B cell (primary cell): ENCODE measurements around the gene PALD1. TPM values are rescaled to one million over a fixed set of nuclear protein-coding genes. Genes with fewer than 3 reads are reported as not detected.

Experiments
- ATAC-seq: fragments of 200-7000 bp; cut with Tn5 transposase; one replicate; pipeline ENCODE4 v1.10.0; 2021; ENCODE audit warnings: low read depth, mild to moderate bottlenecking, moderate number of reproducible peaks, moderate library complexity
- CTCF ChIA-PET: fragments of 350-600 bp; sonication (Branson Sonifier 250); formaldehyde crosslinking; loops from one replicate; lab custom pipeline; 2021; ENCODE audit warnings: antibody characterized with exemption, inconsistent platforms; lab: Charles Lee
- POLR2A ChIA-PET: fragments of 350-600 bp; sonication (Branson Sonifier 250); formaldehyde crosslinking; loops from one replicate; lab custom pipeline; 2021; ENCODE audit warnings: antibody characterized with exemption; lab: Charles Lee
- DNase-seq: peaks from one replicate; pipeline ENCODE4 v3.0.0; 2013
- H2AFZ ChIP-seq: 2 replicates; pipeline ENCODE4 v1.6.1; 2012; ENCODE audit warnings: mild to moderate bottlenecking, low read depth, low read length; ENCODE audit not compliant: insufficient read depth, poor library complexity, severe bottlenecking
- H3K27ac ChIP-seq, 2 donors: 1 replicate in 1 of 2; 2 replicates in 1 of 2; pipeline ENCODE4 v1.5.1; 2012 to 2013; ENCODE audit warnings: low read length in 2 of 2, mild to moderate bottlenecking in 2 of 2, moderate library complexity in 1 of 2
- H3K27me3 ChIP-seq, 4 experiments: fragments of 200-600 bp in 1 of 4; sonication (generic) in 1 of 4; replicated peaks in 1 of 4; 1 replicate in 2 of 4; 2 replicates in 2 of 4; pipeline versions ENCODE4 v1.6.1 to v1.7.0; 2013 to 2016; ENCODE audit warnings: low read length in 3 of 4, mild to moderate bottlenecking in 2 of 4, mixed read lengths in 1 of 4, moderate library complexity in 1 of 4; ENCODE audit not compliant: insufficient read depth in 4 of 4, control insufficient read depth in 3 of 4; ENCODE audit errors: control extremely low read depth in 1 of 4
- H3K36me3 ChIP-seq, 2 experiments: replicated peaks in 1 of 2; 1 replicate in 1 of 2; 2 replicates in 1 of 2; pipeline versions ENCODE4 v1.6.1 to v1.7.1; 2013; ENCODE audit warnings: low read length in 1 of 2; ENCODE audit not compliant: insufficient read depth in 2 of 2, control insufficient read depth in 1 of 2; ENCODE audit errors: control extremely low read depth in 1 of 2, extremely low read depth in 1 of 2
- H3K4me1 ChIP-seq, 2 donors: fragments of 200-600 bp in 1 of 2; sonication (generic) in 1 of 2; 1 replicate in 1 of 2; 2 replicates in 1 of 2; pipeline versions ENCODE4 v1.5.1 to v1.6.1; 2013 to 2017; ENCODE audit warnings: low read length in 2 of 2; ENCODE audit not compliant: control insufficient read depth in 2 of 2, insufficient read depth in 2 of 2
- H3K4me2 ChIP-seq: replicated peaks from 2 replicates; pipeline ENCODE3; 2012; ENCODE audit warnings: mild to moderate bottlenecking, low read depth, low read length; ENCODE audit not compliant: poor library complexity, severe bottlenecking
- H3K4me3 ChIP-seq, 5 experiments: fragments of 200-600 bp in 1 of 5; sonication (generic) in 1 of 5; 1 replicate in 3 of 5; 2 replicates in 2 of 5; pipeline versions ENCODE4 v1.5.1 to v1.7.0; 2011 to 2016; ENCODE audit warnings: low read length in 4 of 5, mild to moderate bottlenecking in 4 of 5, low read depth in 2 of 5, control low read depth in 1 of 5, moderate library complexity in 1 of 5; ENCODE audit not compliant: insufficient read depth in 1 of 5; ENCODE audit errors: control extremely low read depth in 1 of 5, extremely low read depth in 1 of 5
- H3K79me2 ChIP-seq: fragments of 200-600 bp; sonication (generic); one replicate; pipeline ENCODE4 v1.6.0; 2016; ENCODE audit warnings: low read length; ENCODE audit not compliant: control insufficient read depth, insufficient read depth
- H3K9ac ChIP-seq: fragments of 200-600 bp; sonication (generic); 2 replicates; pipeline ENCODE4 v1.6.1; 2017; ENCODE audit warnings: mild to moderate bottlenecking, low read length, moderate library complexity
- H3K9me3 ChIP-seq, 3 donors: one replicate each; pipeline versions ENCODE4 v1.6.1 to v1.7.1; 2013; ENCODE audit warnings: low read length in 2 of 3; ENCODE audit not compliant: control insufficient read depth in 2 of 3, insufficient read depth in 1 of 3; ENCODE audit errors: control extremely low read depth in 1 of 3
- H4K20me1 ChIP-seq: 2 replicates; pipeline ENCODE4 v1.6.0; 2012; ENCODE audit warnings: mild to moderate bottlenecking, low read length; ENCODE audit not compliant: insufficient read depth, control insufficient read depth, poor library complexity, severe bottlenecking
- H3K27ac Mint-ChIP-seq: one replicate; pipeline ENCODE4 v1.8.0; 2021; ENCODE audit warnings: mixed read lengths
- H3K27me3 Mint-ChIP-seq: one replicate; pipeline ENCODE4 v1.8.0; 2021; ENCODE audit warnings: mixed read lengths
- H3K4me1 Mint-ChIP-seq: one replicate; pipeline ENCODE4 v1.8.0; 2021; ENCODE audit warnings: mixed read lengths
- H3K4me3 Mint-ChIP-seq: one replicate; pipeline ENCODE4 v1.8.0; 2021; ENCODE audit warnings: mixed read lengths
- H3K9me3 Mint-ChIP-seq: one replicate; pipeline ENCODE4 v1.8.0; 2022; ENCODE audit warnings: mixed read lengths; ENCODE audit not compliant: insufficient read depth
- EZH2 ChIP-seq: IDR thresholded peaks from 2 replicates; pipeline ENCODE4 v1.6.1; 2012; ENCODE audit warnings: borderline replicate concordance, low read depth, mild to moderate bottlenecking, moderate library complexity, low read length; ENCODE audit not compliant: insufficient read depth, poor library complexity, severe bottlenecking
- WGBS: methylation state at CpG from one replicate; pipeline ENCODE4 v1.1.5; 2013; ENCODE audit warnings: missing lambda C conversion rate; ENCODE audit not compliant: insufficient coverage; 5-methylcytosine and 5-hydroxymethylcytosine counted together
- intact Hi-C: fragments of 100-400 bp; cut with micrococcal nuclease; formaldehyde crosslinking; loops from one replicate; pipeline ENCODE4 v1.10.0; 2022
- polyA plus RNA-seq: library from polyadenylated mRNA; depleted of rRNA; stranded (reverse); fragments of >200 nt; gene quantifications from 2 replicates; pipeline ENCODE4 v1.2.3, GENCODE V29; 2012
- total RNA-seq, 2 donors: library from RNA; stranded (reverse); fragments of 120-200 nt in 1 of 2; gene quantifications; 1 replicate in 1 of 2; 2 replicates in 1 of 2; pipeline versions ENCODE4 v1.2.3 to v1.2.4, GENCODE V29; 2013 to 2022
- TF ChIP-seq, protein P1 (sequence below): fragments of 200-600 bp; IDR thresholded peaks from one replicate; pipeline ENCODE4 v1.8.0; 2022; ENCODE audit warnings: antibody characterized with exemption, mild to moderate bottlenecking

PALD1 gene
- total and polyA plus RNA-seq, 2 donors (not counting 1 experiment from before 2014, with no cell fraction given), result 2.2 to 2.8 TPM

- no peaks in the 10 kb centered on the region for H3K79me2 ChIP-seq
- no peak overlapping the region for H3K9ac ChIP-seq
- no peak overlapping the region for H3K4me3 Mint-ChIP-seq
- no peak overlapping the region for H3K4me2 ChIP-seq
- H3K4me1 ChIP-seq, result no peaks in the 10 kb centered on the region
- no peaks in the 10 kb centered on the region for H3K27me3 Mint-ChIP-seq
- no peaks in the 10 kb centered on the region for H3K36me3 ChIP-seq
- H3K4me1 Mint-ChIP-seq, result no peaks in the 10 kb centered on the region
- intact Hi-C loops, result no loop called here
- no peak overlapping the region for H2AFZ ChIP-seq
- DNase-seq (no peak), ATAC-seq (no peak)
- ChIA-PET POLR2A (no interaction called here), CTCF (interaction anchor here (1.0 to 11.7 kb wide), 6 partner anchors 12 to 74 kb away, joined by 3 to 162 read pairs (median 4); no protein-coding TSS in a partner anchor)
- H3K9me3 Mint-ChIP-seq, result no peaks in the 10 kb centered on the region
- no peak overlapping the region for H3K27ac Mint-ChIP-seq
- no peak for TF ChIP-seq EZH2
- TF ChIP-seq, protein P1, sequence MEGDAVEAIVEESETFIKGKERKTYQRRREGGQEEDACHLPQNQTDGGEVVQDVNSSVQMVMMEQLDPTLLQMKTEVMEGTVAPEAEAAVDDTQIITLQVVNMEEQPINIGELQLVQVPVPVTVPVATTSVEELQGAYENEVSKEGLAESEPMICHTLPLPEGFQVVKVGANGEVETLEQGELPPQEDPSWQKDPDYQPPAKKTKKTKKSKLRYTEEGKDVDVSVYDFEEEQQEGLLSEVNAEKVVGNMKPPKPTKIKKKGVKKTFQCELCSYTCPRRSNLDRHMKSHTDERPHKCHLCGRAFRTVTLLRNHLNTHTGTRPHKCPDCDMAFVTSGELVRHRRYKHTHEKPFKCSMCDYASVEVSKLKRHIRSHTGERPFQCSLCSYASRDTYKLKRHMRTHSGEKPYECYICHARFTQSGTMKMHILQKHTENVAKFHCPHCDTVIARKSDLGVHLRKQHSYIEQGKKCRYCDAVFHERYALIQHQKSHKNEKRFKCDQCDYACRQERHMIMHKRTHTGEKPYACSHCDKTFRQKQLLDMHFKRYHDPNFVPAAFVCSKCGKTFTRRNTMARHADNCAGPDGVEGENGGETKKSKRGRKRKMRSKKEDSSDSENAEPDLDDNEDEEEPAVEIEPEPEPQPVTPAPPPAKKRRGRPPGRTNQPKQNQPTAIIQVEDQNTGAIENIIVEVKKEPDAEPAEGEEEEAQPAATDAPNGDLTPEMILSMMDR, result no peak
- H3K4me3 ChIP-seq, result no peak overlapping the region
- no peaks in the 10 kb centered on the region for H4K20me1 ChIP-seq
- no peak overlapping the region for H3K27ac ChIP-seq
- H3K27me3 ChIP-seq, result no peaks in the 10 kb centered on the region
- 87% methylated on average over 9 of the region's 15 CpGs for WGBS
- no peaks in the 10 kb centered on the region for H3K9me3 ChIP-seq
Measured at GRCh38 chr10:70537398-70538194, 59.0 kb downstream of the PALD1 start.

GRCh38 chr10:70538195-70538520 is 59.6 kb downstream of the PALD1 start:
- Histone ChIP-seq H4K20me1 (no peaks in the 10 kb centered on the region), H3K27ac (no peak overlapping the region), H3K4me1 (no peaks in the 10 kb centered on the region), H2AFZ (no peak overlapping the region), H3K9ac (no peak overlapping the region), H3K79me2 (no peaks in the 10 kb centered on the region), H3K9me3 (no peaks in the 10 kb centered on the region), H3K4me3 (no peak overlapping the region), H3K36me3 (no peaks in the 10 kb centered on the region), H3K27me3 (no peaks in the 10 kb centered on the region), H3K4me2 (no peak overlapping the region)
- 96% methylated on average over 10 of the region's 10 CpGs for WGBS
- no peak overlapping the region for H3K4me3 Mint-ChIP-seq
- no peak overlapping the region for H3K27ac Mint-ChIP-seq
- POLR2A ChIA-PET, result no interaction called here
- no peaks in the 10 kb centered on the region for H3K9me3 Mint-ChIP-seq
- DNase-seq (no peak), ATAC-seq (no peak)
- TF ChIP-seq, protein P1, result no peak
- TF ChIP-seq EZH2, result no peak
- no peaks in the 10 kb centered on the region for H3K4me1 Mint-ChIP-seq
- H3K27me3 Mint-ChIP-seq, result no peaks in the 10 kb centered on the region
- CTCF ChIA-PET, result interaction anchor here (1.0 to 11.7 kb wide), 6 partner anchors 11 to 75 kb away, joined by 3 to 162 read pairs (median 3); no protein-coding TSS in a partner anchor
- intact Hi-C loops, result no loop called here
